Measurements from ENCODE around the gene SLC29A3. TPM values are rescaled to one million over a fixed set of nuclear protein-coding genes. Genes with fewer than 3 reads are reported as not detected.
"Not testable (repeated sequence)": the region's sequence is repeated elsewhere in the genome, so short reads cannot be mapped to it uniquely, and the experiment has no call there.

Gene SLC29A3
- polyA plus RNA-seq, 1 donor from 2014 or later = 9.0 TPM

DNA sequence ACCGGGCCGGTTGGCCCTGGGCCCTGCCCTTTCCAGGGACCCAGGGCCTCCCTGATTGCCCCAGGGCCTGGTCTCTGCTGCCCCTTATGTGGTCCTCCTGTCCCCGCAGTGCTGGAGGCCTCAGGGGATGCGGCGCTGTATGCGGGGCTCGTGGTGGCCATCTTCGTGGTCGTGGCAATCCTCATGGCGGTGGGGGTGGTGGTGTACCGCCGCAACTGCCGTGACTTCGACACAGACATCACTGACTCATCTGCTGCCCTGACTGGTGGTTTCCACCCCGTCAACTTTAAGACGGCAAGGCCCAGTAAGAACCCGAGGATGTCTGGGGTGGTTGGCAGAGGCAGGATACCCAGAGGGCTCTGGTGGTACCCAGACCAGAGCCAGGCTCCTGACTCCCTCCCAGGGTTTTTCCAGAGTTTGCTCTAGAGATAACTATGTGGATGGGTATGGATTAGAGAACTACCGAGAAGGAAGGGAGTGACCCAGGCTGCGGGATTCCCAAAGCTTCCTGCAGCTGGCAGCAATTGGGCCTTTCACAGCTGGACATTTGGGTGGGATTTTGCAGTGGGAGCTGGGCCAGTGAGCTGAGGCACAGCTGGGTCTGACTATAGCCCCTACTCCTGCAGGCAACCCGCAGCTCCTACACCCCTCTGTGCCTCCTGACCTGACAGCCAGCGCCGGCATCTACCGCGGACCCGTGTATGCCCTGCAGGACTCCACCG lies 28.1 kb upstream of the SLC29A3 start:
- H3K36me3 Mint-ChIP-seq = peaks cover 3% of the 10 kb centered on the region

GRCh38 chr10:71291528-71291900 lies 27.5 kb upstream of the SLC29A3 start:
- no peak overlapping the region for H3K4me3 Mint-ChIP-seq
- H3K27ac Mint-ChIP-seq = no peak overlapping the region
- H3K27me3 Mint-ChIP-seq = peaks cover 2% of the 10 kb centered on the region
- peaks cover 0 to 2% (median 0%) of the 10 kb centered on the region in 3 donors for H3K4me1 Mint-ChIP-seq
- H3K36me3 Mint-ChIP-seq = peaks cover 3% of the 10 kb centered on the region
- H3K9me3 Mint-ChIP-seq = no peaks in the 10 kb centered on the region

More for the DNA sequence above, 28.1 kb upstream of the SLC29A3 start:
- Mint-ChIP-seq H3K4me3 (no peak overlapping the region), H3K27ac (no peak overlapping the region), H3K9me3 (no peaks in the 10 kb centered on the region), H3K4me1 (peaks cover 0 to 2% (median 0%) of the 10 kb centered on the region in 3 donors), H3K27me3 (peaks cover under 1% of the 10 kb centered on the region)

DNA sequence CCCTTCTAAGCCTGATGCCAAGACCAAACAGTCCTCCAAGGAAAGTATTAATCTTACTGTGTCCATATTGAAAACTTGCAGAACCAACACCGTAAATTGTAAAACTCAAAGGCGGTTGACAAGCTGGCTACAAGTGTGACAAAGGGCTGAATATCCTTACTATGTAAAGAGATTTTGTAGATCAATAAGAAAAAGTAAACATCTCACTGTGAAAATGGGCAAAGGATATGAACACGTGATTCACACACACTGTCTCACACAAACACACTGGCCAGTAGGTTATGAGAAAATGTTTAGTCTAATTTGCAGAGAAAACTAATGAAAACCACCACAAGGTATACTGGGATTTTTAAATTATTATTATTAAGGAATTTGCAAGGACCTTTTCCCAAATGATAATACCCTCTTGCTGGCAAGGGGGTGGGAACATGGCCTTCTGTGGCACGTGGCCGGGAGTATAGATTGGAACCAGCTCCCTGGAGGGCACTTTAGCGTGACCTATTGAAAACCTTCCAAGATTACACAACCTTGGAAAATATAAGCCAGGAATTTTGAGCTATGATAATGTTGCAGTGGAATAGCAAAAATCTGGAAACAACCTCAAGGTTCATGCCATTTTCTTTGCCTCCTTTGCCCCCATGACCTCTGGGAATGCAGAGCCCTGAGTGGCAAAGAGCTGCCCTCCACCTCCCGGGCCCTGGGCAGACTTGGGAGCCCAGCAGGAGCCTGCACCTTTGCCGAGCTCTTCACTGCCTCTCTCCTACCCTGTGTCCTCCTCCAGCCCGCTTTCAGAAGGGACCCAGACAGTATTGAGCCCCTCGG lies 26.2 kb upstream of the SLC29A3 start:
- Mint-ChIP-seq H3K36me3 (peaks cover 3% of the 10 kb centered on the region), H3K27me3 (peaks cover 4% of the 10 kb centered on the region), H3K4me1 (peaks cover 0 to 2% (median 0%) of the 10 kb centered on the region in 3 donors), H3K27ac (no peak overlapping the region), H3K4me3 (no peak overlapping the region), H3K9me3 (no peaks in the 10 kb centered on the region)

DNA sequence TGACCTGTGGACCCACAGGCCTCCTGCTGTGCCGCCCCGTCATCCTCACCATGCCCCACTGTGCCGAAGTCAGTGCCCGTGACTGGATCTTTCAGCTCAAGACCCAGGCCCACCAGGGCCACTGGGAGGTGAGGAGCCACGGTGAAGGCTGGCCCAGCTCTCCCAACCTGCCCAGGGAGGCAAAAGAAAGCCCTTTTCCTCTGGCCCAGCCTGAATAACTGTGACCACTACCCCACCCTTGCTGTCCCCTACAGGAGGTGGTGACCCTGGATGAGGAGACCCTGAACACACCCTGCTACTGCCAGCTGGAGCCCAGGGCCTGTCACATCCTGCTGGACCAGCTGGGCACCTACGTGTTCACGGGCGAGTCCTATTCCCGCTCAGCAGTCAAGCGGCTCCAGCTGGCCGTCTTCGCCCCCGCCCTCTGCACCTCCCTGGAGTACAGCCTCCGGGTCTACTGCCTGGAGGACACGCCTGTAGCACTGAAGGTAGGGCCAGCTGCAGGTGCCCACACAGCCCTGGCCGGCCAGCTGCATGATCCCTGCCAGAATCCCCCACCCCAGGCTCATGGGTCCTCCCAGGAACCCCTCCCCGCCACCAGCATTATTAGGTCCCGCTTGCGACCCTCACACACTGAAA lies 25.5 kb upstream of the SLC29A3 start:
- Mint-ChIP-seq H3K27ac (no peak overlapping the region), H3K4me1 (peaks cover 0 to 2% (median 0%) of the 10 kb centered on the region in 3 donors), H3K36me3 (peaks cover 3% of the 10 kb centered on the region), H3K4me3 (no peak overlapping the region), H3K9me3 (no peaks in the 10 kb centered on the region), H3K27me3 (peaks cover 9% of the 10 kb centered on the region)

DNA sequence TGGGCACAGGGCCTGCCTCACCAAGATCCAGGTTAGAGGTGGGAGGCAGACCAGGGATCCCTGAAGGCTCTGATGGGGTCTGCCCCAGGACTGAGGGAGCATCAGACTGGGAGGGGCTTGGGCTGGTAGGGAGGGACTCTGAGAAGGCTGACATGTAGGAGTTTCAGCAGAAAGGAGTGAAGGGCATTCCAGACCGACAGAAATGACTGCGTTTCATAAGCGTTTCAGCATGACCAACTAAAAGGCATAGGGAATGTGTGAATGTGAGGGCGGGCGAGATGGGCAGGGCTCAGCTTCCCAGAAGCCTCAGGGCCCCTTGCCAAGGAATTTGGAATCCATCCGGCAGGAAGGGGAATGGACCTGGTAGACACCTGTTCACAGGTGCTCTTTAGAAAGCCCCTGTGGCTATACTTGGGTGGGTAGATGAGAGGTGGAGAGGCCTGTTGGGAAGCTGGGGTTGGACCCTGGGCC lies 24.9 kb upstream of the SLC29A3 start:
- Mint-ChIP-seq H3K36me3 (peaks cover 3% of the 10 kb centered on the region), H3K27me3 (peaks cover 11% of the 10 kb centered on the region), H3K4me1 (peaks cover 0 to 2% (median 0%) of the 10 kb centered on the region in 3 donors), H3K9me3 (no peaks in the 10 kb centered on the region), H3K27ac (no peak overlapping the region), H3K4me3 (no peak overlapping the region)

GRCh38 chr10:71294856-71295255 lies 24.2 kb upstream of the SLC29A3 start:
- Mint-ChIP-seq H3K4me1 (peaks cover 0 to 2% (median 2%) of the 10 kb centered on the region in 3 donors), H3K27ac (no peak overlapping the region), H3K4me3 (no peak overlapping the region), H3K27me3 (peaks cover 13% of the 10 kb centered on the region), H3K9me3 (no peaks in the 10 kb centered on the region), H3K36me3 (peaks cover 3% of the 10 kb centered on the region)

GRCh38 chr10:71295641-71296040 lies 23.4 kb upstream of the SLC29A3 start:
- Mint-ChIP-seq H3K4me1 (peaks cover 0 to 2% (median 2%) of the 10 kb centered on the region in 3 donors), H3K27ac (no peak overlapping the region), H3K27me3 (peaks cover 13% of the 10 kb centered on the region), H3K9me3 (no peaks in the 10 kb centered on the region), H3K4me3 (no peak overlapping the region), H3K36me3 (peaks cover 3% of the 10 kb centered on the region)

- peaks cover 0 to 2% (median 2%) of the 10 kb centered on the region in 3 donors for H3K4me1 Mint-ChIP-seq
These were observed 23.0 kb upstream of the SLC29A3 start for GRCh38 chr10:71296086-71296485.

DNA sequence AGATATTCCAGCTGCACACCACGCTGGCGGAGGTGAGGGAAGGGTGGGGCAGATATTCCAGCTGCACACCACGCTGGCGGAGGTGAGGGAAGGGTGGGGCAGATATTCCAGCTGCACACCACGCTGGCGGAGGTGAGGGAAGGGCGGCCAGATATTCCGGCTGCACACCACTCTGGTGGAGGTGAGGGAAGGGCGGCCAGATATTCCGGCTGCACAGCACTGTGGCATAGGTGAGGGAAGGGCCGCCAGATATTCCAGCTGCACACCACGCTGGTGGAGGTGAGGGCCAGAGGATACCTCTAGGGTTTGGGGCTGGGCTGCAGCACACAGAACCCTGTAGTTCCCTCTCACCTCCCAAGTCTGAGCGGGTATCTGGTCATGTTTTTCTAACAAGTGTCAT lies 22.2 kb upstream of the SLC29A3 start:
- H3K36me3 Mint-ChIP-seq, H3K27ac Mint-ChIP-seq, H3K9me3 Mint-ChIP-seq, H3K4me3 Mint-ChIP-seq, H3K4me1 Mint-ChIP-seq: not testable (repeated sequence)
- peaks cover 13% of the 10 kb centered on the region for H3K27me3 Mint-ChIP-seq

More at GRCh38 chr10:71296086-71296485, 23.0 kb upstream of the SLC29A3 start:
- H3K27me3 Mint-ChIP-seq = peaks cover 13% of the 10 kb centered on the region
- no peaks in the 10 kb centered on the region for H3K9me3 Mint-ChIP-seq
- peaks cover 3% of the 10 kb centered on the region for H3K36me3 Mint-ChIP-seq
- H3K27ac Mint-ChIP-seq = no peak overlapping the region
- no peak overlapping the region for H3K4me3 Mint-ChIP-seq

GRCh38 chr10:71297343-71297742 lies 21.7 kb upstream of the SLC29A3 start:
- Mint-ChIP-seq H3K27ac (no peak overlapping the region), H3K4me1 (peaks cover 0 to 2% (median 2%) of the 10 kb centered on the region in 3 donors), H3K36me3 (peaks cover 3% of the 10 kb centered on the region), H3K9me3 (no peaks in the 10 kb centered on the region), H3K4me3 (no peak overlapping the region), H3K27me3 (peaks cover 13% of the 10 kb centered on the region)

- Mint-ChIP-seq H3K9me3 (no peaks in the 10 kb centered on the region), H3K4me3 (no peak overlapping the region), H3K36me3 (peaks cover 1% of the 10 kb centered on the region), H3K27ac (no peak overlapping the region), H3K4me1 (peaks cover 0 to 2% (median 2%) of the 10 kb centered on the region in 3 donors), H3K27me3 (peaks cover 16% of the 10 kb centered on the region)
These were observed 19.8 kb upstream of the SLC29A3 start for GRCh38 chr10:71299071-71299785.

- no peaks in the 10 kb centered on the region for H3K9me3 Mint-ChIP-seq
- peaks cover 16% of the 10 kb centered on the region for H3K27me3 Mint-ChIP-seq
- no peak overlapping the region for H3K4me3 Mint-ChIP-seq
- peaks cover 0 to 2% (median 2%) of the 10 kb centered on the region in 3 donors for H3K4me1 Mint-ChIP-seq
- no peak overlapping the region for H3K27ac Mint-ChIP-seq
- H3K36me3 Mint-ChIP-seq = no peaks in the 10 kb centered on the region
These were observed 18.3 kb upstream of the SLC29A3 start for GRCh38 chr10:71300555-71301370.

DNA sequence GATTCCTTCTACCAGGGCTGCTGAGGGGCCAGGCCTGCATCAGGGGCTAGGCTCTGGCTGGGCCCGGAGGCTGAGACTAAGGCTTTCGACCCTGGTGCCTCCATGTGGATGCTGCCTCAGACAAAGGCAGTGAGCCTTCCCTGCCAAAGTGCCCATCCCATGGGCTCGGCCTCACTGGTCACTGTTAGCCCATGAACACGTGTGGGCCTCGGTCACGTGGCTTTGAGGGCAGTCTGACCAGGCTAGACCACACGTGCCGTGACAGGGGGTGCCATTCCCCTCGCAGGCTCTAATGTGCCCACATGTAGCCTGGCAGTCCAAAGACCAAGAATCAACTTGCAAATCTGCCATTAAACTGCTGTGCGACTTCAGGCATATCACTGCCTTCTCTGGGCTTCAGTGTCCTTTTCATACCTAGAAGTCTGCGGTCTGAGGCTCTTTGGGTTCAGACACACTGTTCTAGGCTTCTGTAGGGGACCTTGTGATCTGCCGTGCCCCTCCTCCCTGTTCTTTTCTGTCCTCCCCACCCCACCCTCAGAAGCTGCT lies 17.6 kb upstream of the SLC29A3 start:
- H3K27ac Mint-ChIP-seq = no peak overlapping the region
- H3K9me3 Mint-ChIP-seq = no peaks in the 10 kb centered on the region
- H3K4me1 Mint-ChIP-seq = peaks cover 0 to 2% (median 2%) of the 10 kb centered on the region in 3 donors
- no peak overlapping the region for H3K4me3 Mint-ChIP-seq
- H3K36me3 Mint-ChIP-seq = no peaks in the 10 kb centered on the region
- peaks cover 14% of the 10 kb centered on the region for H3K27me3 Mint-ChIP-seq

DNA sequence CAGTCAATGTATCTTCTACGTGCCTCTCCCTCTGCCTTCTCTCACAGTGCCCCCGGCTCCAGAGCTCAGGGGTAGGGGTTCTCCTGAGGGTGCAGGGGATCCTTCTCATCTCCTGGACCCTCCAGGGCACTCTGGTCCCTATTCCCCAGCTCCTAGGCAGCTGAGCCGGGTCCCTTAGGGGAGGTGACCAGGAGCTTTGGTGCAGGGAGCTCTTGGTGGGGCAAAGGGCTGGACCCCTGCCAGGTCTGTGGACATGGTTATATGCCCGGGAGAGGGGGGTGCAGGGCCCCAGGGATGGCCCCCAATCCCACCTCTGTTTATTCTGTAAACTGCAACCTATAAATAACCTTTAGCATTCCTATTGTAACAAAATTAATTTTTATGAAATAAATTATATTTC lies 16.6 kb upstream of the SLC29A3 start:
- H3K27me3 Mint-ChIP-seq = peaks cover 14% of the 10 kb centered on the region
- no peak overlapping the region for H3K4me3 Mint-ChIP-seq
- no peaks in the 10 kb centered on the region for H3K9me3 Mint-ChIP-seq
- H3K4me1 Mint-ChIP-seq = peaks cover 0 to 2% (median 2%) of the 10 kb centered on the region in 3 donors
- no peaks in the 10 kb centered on the region for H3K36me3 Mint-ChIP-seq
- no peak overlapping the region for H3K27ac Mint-ChIP-seq
